Activated CD8-positive, alpha-beta memory T cell treated with anti-CD3 and anti-CD28 coated beads for 24 hours (primary cell): ENCODE measurements around the gene SCGB2A2.

Experiments
- DNase-seq: peaks from one replicate; pipeline ENCODE4 v3.0.0-alpha.2; 2020

SCGB2A2 gene

DNA sequence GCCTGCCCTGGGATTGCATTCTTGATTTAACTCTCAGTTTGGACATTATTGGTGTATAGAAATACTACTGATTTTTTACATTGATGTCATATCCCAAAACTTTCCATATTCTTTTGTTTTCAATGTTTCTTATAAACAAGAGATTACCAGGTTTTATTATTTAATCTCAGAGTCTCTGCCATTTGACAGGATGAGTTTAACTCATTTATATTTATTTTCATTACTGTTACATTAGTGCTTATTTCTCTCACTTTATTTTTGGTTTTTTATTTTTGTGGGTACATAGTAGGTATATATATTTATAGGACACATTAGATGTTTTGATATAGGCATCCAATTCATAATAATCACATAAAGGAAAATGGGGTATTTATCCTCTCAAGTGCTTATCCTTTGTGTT is 38.0 kb downstream of the SCGB2A2 start:
- no peak for DNase-seq

- DNase-seq, result no peak
These were observed 40.0 kb downstream of the SCGB2A2 start for GRCh38 chr11:62309991-62310390.

GRCh38 chr11:62315431-62315830 is 45.5 kb downstream of the SCGB2A2 start:
- no peak for DNase-seq

DNA sequence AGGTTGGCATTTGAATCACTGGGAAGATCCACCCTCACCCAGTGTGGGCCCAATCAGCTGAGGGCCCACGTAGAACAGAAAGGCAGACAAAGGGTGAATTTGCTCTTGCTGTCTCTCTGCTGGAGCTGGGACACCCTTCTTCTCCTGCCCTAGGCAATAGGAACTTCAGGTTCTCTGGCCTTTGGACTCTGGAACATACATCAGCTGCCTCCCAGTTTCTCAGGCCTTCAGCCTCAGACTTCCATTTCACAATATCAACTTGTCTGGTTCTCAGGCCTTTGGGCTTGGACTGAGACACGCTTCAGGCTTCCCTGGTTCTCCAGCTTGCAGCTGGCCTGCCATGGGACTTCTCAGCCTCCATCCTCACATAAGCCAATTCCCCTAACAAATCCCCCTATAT is 52.6 kb downstream of the SCGB2A2 start:
- DNase-seq, result no peak
